K562 (cell line): Measurements from ENCODE around the gene NPC1. TPM values are rescaled to one million over a fixed set of nuclear protein-coding genes. Genes with fewer than 3 reads are reported as not detected.
A peak's percentile ranks its signal among the peaks of the same experiment; 100 is the strongest.

Source experiments
- AFF4 ChIP-seq: sonication (generic); formaldehyde crosslinking; IDR thresholded peaks from 2 replicates; pipeline ENCODE4 v1.8.0; 2023; ENCODE audit warnings: mild to moderate bottlenecking, missing genetic modification reagents
- CEBPB ChIP-seq: fragments of 450-650 bp; IDR thresholded peaks from 2 replicates; pipeline ENCODE4 v1.6.1; 2016; ENCODE audit warnings: missing genetic modification characterization, missing compliant biosample characterization
- DNMT1 ChIP-seq: fragments of 450-650 bp; IDR thresholded peaks from 2 replicates; pipeline ENCODE4 v1.6.1; 2016; ENCODE audit warnings: antibody characterized with exemption, mild to moderate bottlenecking
- E2F6 ChIP-seq, 2 experiments: IDR thresholded peaks; 2 replicates each; pipeline ENCODE4 v1.6.1; 2011; ENCODE audit warnings: borderline replicate concordance in 1 of 2, control low read depth in 1 of 2, low read depth in 1 of 2, low read length in 1 of 2, mild to moderate bottlenecking in 1 of 2, mixed read lengths in 1 of 2, moderate library complexity in 1 of 2; ENCODE audit not compliant: insufficient read depth in 1 of 2, insufficient read length in 1 of 2, poor library complexity in 1 of 2, severe bottlenecking in 1 of 2; ENCODE audit errors: extremely low read depth in 1 of 2
- ETV1 ChIP-seq: fragments of 450-650 bp; conservative IDR thresholded peaks from 2 replicates; pipeline ENCODE4 v1.6.1; 2016; ENCODE audit warnings: missing genetic modification characterization, control low read depth, low read depth, missing compliant biosample characterization
- FOXJ2 ChIP-seq: fragments of 200-800 bp; sonication (Bioruptor generic); IDR thresholded peaks from 2 replicates; pipeline ENCODE4 v1.6.1; 2016; ENCODE audit warnings: missing genetic modification characterization, missing compliant biosample characterization
- FOXJ3 ChIP-seq: sonication (generic); formaldehyde crosslinking; IDR thresholded peaks from 2 replicates; pipeline ENCODE4 v1.4.0; 2020; ENCODE audit warnings: mild to moderate bottlenecking, missing genetic modification reagents
- HMGN3 ChIP-seq: IDR thresholded peaks from 2 replicates; pipeline ENCODE4 v1.6.1; 2011; ENCODE audit warnings: borderline replicate concordance, low read depth, mild to moderate bottlenecking, mixed read lengths, low read length; ENCODE audit not compliant: insufficient read length; ENCODE audit errors: extremely low read depth
- KLF16 ChIP-seq: IDR thresholded peaks from 2 replicates; pipeline ENCODE4 v1.6.1; 2016; ENCODE audit warnings: antibody characterized with exemption
- MIER1 ChIP-seq: fragments of 450-650 bp; IDR thresholded peaks from 2 replicates; pipeline ENCODE4 v1.6.1; 2016; ENCODE audit warnings: antibody characterized with exemption, mild to moderate bottlenecking, low read depth
- PATZ1 ChIP-seq: fragments of 250-450 bp; sonication (Bioruptor Pico); IDR thresholded peaks from 2 replicates; pipeline ENCODE4 v1.5.0; 2020; ENCODE audit warnings: mild to moderate bottlenecking, borderline replicate concordance
- PHF20 ChIP-seq: fragments of 450-650 bp; IDR thresholded peaks from 2 replicates; pipeline ENCODE4 v1.6.1; 2018; ENCODE audit not compliant: partially characterized antibody
- SNAPC5 ChIP-seq: fragments of 250-450 bp; sonication (Bioruptor Pico); IDR thresholded peaks from 2 replicates; pipeline ENCODE4 v1.8.0; 2021; ENCODE audit warnings: moderate library complexity, mild to moderate bottlenecking, inconsistent platforms
- UBTF ChIP-seq, 2 experiments: IDR thresholded peaks; 2 replicates each; pipeline ENCODE4 v1.6.1; 2012; ENCODE audit warnings: improper control_type of control experiment in 2 of 2, low read depth in 2 of 2, low read length in 2 of 2, borderline replicate concordance in 1 of 2
- polyA plus RNA-seq, 8 experiments: library from polyadenylated mRNA; depleted of rRNA in 4 of 8; stranded (reverse) in 5 of 8; unstranded in 3 of 8; fragments of >200 nt; fragmentation: Nextera tagmentation in 2 of 8; fragmentation: Illumina TruSeq in 1 of 8; extraction: Ambion mirVana in 2 of 8; extraction: Trizol in 1 of 8; gene quantifications; 2 replicates each; pipeline versions ENCODE4 v1.2.1 to v1.2.3, GENCODE V29; 2011 to 2014; ENCODE audit warnings: inconsistent platforms in 1 of 8, missing spikeins in 1 of 8
- total RNA-seq, 7 experiments: library from RNA; depleted of rRNA in 6 of 7; stranded (reverse); fragments of >200 nt in 6 of 7; fragmentation: Illumina TruSeq in 2 of 7; extraction: Trizol in 2 of 7; gene quantifications; 2 replicates each; pipeline versions ENCODE4 v1.2.1 to v1.2.3, GENCODE V29; 2011 to 2021; ENCODE audit warnings: low replicate concordance in 1 of 7

The NPC1 gene
- total and polyA plus RNA-seq, 9 of the 15 experiments (the other 6 are each of a cell fraction or from before 2014, with no cell fraction given) = 17.1 to 45.9 (median 27.6) TPM

- TF ChIP-seq AFF4 (no peak), CEBPB (no peak), FOXJ3 (CRISPR knock-in tag) (no peak), DNMT1 (no peak), E2F6 (IDR thresholded peaks at IDR 0.05; ENCODE audit: borderline replicate concordance in 1 of 2, extremely low read depth in 1 of 2, insufficient read depth in 1 of 2, insufficient read length in 1 of 2, low read depth in 1 of 2, low read length in 1 of 2, poor library complexity in 1 of 2, severe bottlenecking in 1 of 2) (peak in 1 of 2 experiments; percentile 47), HMGN3 (no peak), KLF16 (peak; percentile 21; the same call in 1 of the 2 replicates), MIER1 (no peak), FOXJ2 (0 out of 2 replicates have a peak, but pooled peaks have one; percentile 30), PATZ1 (CRISPR knock-in tag) (no peak), ETV1 (tag) (peak; percentile 80), PHF20 (no peak), SNAPC5 (CRISPR knock-in tag) (no peak), UBTF (IDR thresholded peaks at IDR 0.05; ENCODE audit: borderline replicate concordance in 1 of 2, low read depth in 2 of 2, low read length in 2 of 2) (no peak)
Observed at GRCh38 chr18:23487738-23488570, 98.4 kb downstream of the NPC1 start (continued).
